ENCODE measurements around the gene TRIM65.
"Not testable (repeated sequence)": the region's sequence is repeated elsewhere in the genome, so short reads cannot be mapped to it uniquely, and the experiment has no call there.

TRIM65 gene

GRCh38 chr17:75888484-75888883 lies 8.3 kb downstream of the TRIM65 start:
- no peaks in the 10 kb centered on the region for H3K27me3 ChIP-seq
- no peak for TF ChIP-seq CTCF (IDR thresholded peaks at IDR 0.05)
- H3K4me1 ChIP-seq (ENCODE audit: control insufficient read depth in 1 of 2, insufficient read depth in 1 of 2, low read depth in 1 of 2, low read length in 1 of 2) = peaks cover 8 to 13% of the 10 kb centered on the region in 2 experiments
- H3K27ac ChIP-seq = no peak overlapping the region
- no peak overlapping the region for H3K4me3 ChIP-seq (ENCODE audit: low read depth in 1 of 2, low read length in 1 of 2)
- no peaks in the 10 kb centered on the region for H3K36me3 ChIP-seq
- no peaks in the 10 kb centered on the region for H3K9me3 ChIP-seq

- H3K27me3 ChIP-seq = peaks cover 22% of the 10 kb centered on the region
- H3K36me3 ChIP-seq; H3K4me3 ChIP-seq (ENCODE audit: low read depth in 1 of 2, low read length in 1 of 2); H3K27ac ChIP-seq; H3K9me3 ChIP-seq: not testable (repeated sequence)
- H3K4me1 ChIP-seq (ENCODE audit: control insufficient read depth in 1 of 2, insufficient read depth in 1 of 2, low read depth in 1 of 2, low read length in 1 of 2) = peaks cover 8 to 13% of the 10 kb centered on the region in 2 experiments
These were observed 10.9 kb downstream of the TRIM65 start for GRCh38 chr17:75885860-75886259.

- no peaks in the 10 kb centered on the region for H3K36me3 ChIP-seq
- H3K27me3 ChIP-seq = peaks cover 26% of the 10 kb centered on the region
- no peak overlapping the region for H3K4me3 ChIP-seq (ENCODE audit: low read depth in 1 of 2, low read length in 1 of 2)
- H3K9me3 ChIP-seq = no peaks in the 10 kb centered on the region
- H3K4me1 ChIP-seq (ENCODE audit: control insufficient read depth in 1 of 2, insufficient read depth in 1 of 2, low read depth in 1 of 2, low read length in 1 of 2) = peaks cover 8 to 13% of the 10 kb centered on the region in 2 experiments
- TF ChIP-seq CTCF (IDR thresholded peaks at IDR 0.05) = no peak
- H3K27ac ChIP-seq = no peak overlapping the region
These were observed 11.3 kb downstream of the TRIM65 start for GRCh38 chr17:75885431-75885830.

GRCh38 chr17:75881678-75882454 lies 14.9 kb downstream of the TRIM65 start:
- Histone ChIP-seq H3K36me3 (no peaks in the 10 kb centered on the region), H3K27ac (no peak overlapping the region), H3K27me3 (peaks cover 62% of the 10 kb centered on the region), H3K4me3 (ENCODE audit: low read depth in 1 of 2, low read length in 1 of 2) (no peak overlapping the region), H3K4me1 (ENCODE audit: control insufficient read depth in 1 of 2, insufficient read depth in 1 of 2, low read depth in 1 of 2, low read length in 1 of 2) (peaks cover 27 to 34% of the 10 kb centered on the region in 2 experiments), H3K9me3 (no peaks in the 10 kb centered on the region)
- no peak for TF ChIP-seq CTCF (IDR thresholded peaks at IDR 0.05)

DNA sequence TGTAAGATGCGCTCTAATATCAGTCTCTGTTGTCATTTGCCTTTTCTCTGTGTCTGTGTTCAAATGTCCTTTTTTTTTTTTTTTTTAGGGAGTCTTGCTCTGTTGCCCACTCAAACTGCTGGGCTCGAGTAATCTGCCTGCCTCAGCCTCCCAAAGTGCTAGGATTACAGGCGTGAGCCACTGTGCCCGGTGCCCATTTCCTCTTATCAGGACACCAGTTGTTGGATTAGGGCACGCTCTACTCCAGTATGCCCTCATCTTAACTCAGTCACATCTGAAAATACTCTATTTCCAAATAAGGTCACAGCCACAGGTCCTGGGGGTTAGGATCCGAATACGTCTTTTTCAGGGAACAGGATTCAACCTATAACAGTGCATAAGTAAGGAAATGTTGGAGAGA lies 16.5 kb downstream of the TRIM65 start:
- H3K36me3 ChIP-seq = no peaks in the 10 kb centered on the region
- no peak for TF ChIP-seq CTCF (IDR thresholded peaks at IDR 0.05)
- H3K4me1 ChIP-seq (ENCODE audit: control insufficient read depth in 1 of 2, insufficient read depth in 1 of 2, low read depth in 1 of 2, low read length in 1 of 2) = peaks cover 41% of the 10 kb centered on the region in 2 experiments
- peaks cover 78% of the 10 kb centered on the region for H3K27me3 ChIP-seq
- no peak overlapping the region for H3K4me3 ChIP-seq (ENCODE audit: low read depth in 1 of 2, low read length in 1 of 2)
- H3K9me3 ChIP-seq = no peaks in the 10 kb centered on the region
- no peak overlapping the region for H3K27ac ChIP-seq

- peak within 1 kb of the TSS; percentile 11 for H3K27ac ChIP-seq
- peak within 1 kb of the TSS; percentile 49 to 56 for H3K4me3 ChIP-seq (ENCODE audit: low read depth in 1 of 2, low read length in 1 of 2)
- no peaks in the 10 kb centered on the region for H3K36me3 ChIP-seq
- peaks cover 94% of the 10 kb centered on the region for H3K27me3 ChIP-seq
- H3K4me1 ChIP-seq (ENCODE audit: control insufficient read depth in 1 of 2, insufficient read depth in 1 of 2, low read depth in 1 of 2, low read length in 1 of 2) = peaks cover 32 to 35% of the 10 kb centered on the region in 2 experiments
- no peaks in the 10 kb centered on the region for H3K9me3 ChIP-seq
- no peak for TF ChIP-seq CTCF (IDR thresholded peaks at IDR 0.05)
These were observed 18.4 kb downstream of the TRIM65 start, which contains the start of gene TRIM47 for GRCh38 chr17:75878174-75878998. TSS of gene TRIM47 (minus strand) at chr17:75878581. CDS start at chr17:75878548, 33 bp downstream.

All from neutrophil (primary cell).